ENCODE data around the gene CBX4.
"Not testable (repeated sequence)": the region's sequence is repeated elsewhere in the genome, so short reads cannot be mapped to it uniquely, and the experiment has no call there.

DNA sequence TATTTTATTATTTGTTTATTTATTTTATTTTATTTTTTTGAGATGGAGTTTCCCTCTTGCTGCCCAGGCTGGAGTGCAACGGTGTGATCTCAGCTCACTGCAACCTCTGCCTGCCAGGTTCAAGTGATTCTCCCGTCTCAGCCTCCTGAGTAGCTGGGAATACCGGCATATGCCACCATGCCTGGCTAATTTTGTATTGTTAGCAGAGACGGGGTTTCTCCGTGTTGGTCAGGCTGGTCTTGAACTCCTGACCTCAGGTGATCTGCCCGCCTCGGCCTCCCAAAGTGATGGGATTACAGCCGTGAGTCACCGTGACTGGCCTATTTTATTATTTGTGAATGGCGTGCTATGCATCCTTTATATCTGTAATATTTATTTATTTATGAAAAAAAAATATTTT, 13.9 kb upstream of the CBX4 start:
- TF ChIP-seq FOXK1 (CRISPR knock-in tag; IDR thresholded peaks at IDR 0.05); ZNF138 (CRISPR knock-in tag; conservative IDR thresholded peaks at IDR 0.05); ETV6 (CRISPR knock-in tag; IDR thresholded peaks at IDR 0.05); FOXJ3 (CRISPR knock-in tag; IDR thresholded peaks at IDR 0.05; ENCODE audit: borderline replicate concordance): not testable (repeated sequence)
- TF ChIP-seq, protein P1, sequence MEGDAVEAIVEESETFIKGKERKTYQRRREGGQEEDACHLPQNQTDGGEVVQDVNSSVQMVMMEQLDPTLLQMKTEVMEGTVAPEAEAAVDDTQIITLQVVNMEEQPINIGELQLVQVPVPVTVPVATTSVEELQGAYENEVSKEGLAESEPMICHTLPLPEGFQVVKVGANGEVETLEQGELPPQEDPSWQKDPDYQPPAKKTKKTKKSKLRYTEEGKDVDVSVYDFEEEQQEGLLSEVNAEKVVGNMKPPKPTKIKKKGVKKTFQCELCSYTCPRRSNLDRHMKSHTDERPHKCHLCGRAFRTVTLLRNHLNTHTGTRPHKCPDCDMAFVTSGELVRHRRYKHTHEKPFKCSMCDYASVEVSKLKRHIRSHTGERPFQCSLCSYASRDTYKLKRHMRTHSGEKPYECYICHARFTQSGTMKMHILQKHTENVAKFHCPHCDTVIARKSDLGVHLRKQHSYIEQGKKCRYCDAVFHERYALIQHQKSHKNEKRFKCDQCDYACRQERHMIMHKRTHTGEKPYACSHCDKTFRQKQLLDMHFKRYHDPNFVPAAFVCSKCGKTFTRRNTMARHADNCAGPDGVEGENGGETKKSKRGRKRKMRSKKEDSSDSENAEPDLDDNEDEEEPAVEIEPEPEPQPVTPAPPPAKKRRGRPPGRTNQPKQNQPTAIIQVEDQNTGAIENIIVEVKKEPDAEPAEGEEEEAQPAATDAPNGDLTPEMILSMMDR (IDR thresholded peaks at IDR 0.05): not testable (repeated sequence)
- TF ChIP-seq, protein P2, sequence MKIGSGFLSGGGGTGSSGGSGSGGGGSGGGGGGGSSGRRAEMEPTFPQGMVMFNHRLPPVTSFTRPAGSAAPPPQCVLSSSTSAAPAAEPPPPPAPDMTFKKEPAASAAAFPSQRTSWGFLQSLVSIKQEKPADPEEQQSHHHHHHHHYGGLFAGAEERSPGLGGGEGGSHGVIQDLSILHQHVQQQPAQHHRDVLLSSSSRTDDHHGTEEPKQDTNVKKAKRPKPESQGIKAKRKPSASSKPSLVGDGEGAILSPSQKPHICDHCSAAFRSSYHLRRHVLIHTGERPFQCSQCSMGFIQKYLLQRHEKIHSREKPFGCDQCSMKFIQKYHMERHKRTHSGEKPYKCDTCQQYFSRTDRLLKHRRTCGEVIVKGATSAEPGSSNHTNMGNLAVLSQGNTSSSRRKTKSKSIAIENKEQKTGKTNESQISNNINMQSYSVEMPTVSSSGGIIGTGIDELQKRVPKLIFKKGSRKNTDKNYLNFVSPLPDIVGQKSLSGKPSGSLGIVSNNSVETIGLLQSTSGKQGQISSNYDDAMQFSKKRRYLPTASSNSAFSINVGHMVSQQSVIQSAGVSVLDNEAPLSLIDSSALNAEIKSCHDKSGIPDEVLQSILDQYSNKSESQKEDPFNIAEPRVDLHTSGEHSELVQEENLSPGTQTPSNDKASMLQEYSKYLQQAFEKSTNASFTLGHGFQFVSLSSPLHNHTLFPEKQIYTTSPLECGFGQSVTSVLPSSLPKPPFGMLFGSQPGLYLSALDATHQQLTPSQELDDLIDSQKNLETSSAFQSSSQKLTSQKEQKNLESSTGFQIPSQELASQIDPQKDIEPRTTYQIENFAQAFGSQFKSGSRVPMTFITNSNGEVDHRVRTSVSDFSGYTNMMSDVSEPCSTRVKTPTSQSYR (CRISPR knock-in tag; IDR thresholded peaks at IDR 0.05): not testable (repeated sequence)
- TF ChIP-seq, protein P3, sequence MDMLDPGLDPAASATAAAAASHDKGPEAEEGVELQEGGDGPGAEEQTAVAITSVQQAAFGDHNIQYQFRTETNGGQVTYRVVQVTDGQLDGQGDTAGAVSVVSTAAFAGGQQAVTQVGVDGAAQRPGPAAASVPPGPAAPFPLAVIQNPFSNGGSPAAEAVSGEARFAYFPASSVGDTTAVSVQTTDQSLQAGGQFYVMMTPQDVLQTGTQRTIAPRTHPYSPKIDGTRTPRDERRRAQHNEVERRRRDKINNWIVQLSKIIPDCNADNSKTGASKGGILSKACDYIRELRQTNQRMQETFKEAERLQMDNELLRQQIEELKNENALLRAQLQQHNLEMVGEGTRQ (CRISPR knock-in tag; IDR thresholded peaks at IDR 0.05): not testable (repeated sequence)

All from WTC11 (cell line).